Endothelial cell of umbilical vein (primary cell): Measurements from ENCODE around the gene ARSB. TPM values are rescaled to one million over a fixed set of nuclear protein-coding genes. Genes with fewer than 3 reads are reported as not detected.

ENCODE experiments used
- BruUV-seq: library from RNA; stranded (reverse); fragments of 400-500 nt; replicated peaks from 2 replicates; lab custom pipeline; 2021; lab: Mats Ljungman, UMichigan
- CTCF ChIA-PET: fragments of 300-600, 350-600 bp; sonication (Branson Sonifier 250); formaldehyde crosslinking; loops from one replicate; lab custom pipeline; 2021; ENCODE audit warnings: antibody characterized with exemption, inconsistent platforms; lab: Charles Lee
- POLR2A ChIA-PET: fragments of 300-600, 350-600 bp; sonication (Branson Sonifier 250); formaldehyde crosslinking; loops from one replicate; lab custom pipeline; 2021; ENCODE audit warnings: antibody characterized with exemption, inconsistent platforms; lab: Charles Lee
- DNase-seq: peaks from one replicate; pipeline ENCODE4 v3.0.0-alpha.2; 2011; ENCODE audit warnings: low read depth, low spot score
- FAIRE-seq: peaks from 2 replicates; lab custom pipeline; 2011; peaks lifted over from hg19 to GRCh38; lab: Jason Lieb, UNC
- H2AFZ ChIP-seq: 2 replicates; pipeline ENCODE4 v1.6.0; 2012; ENCODE audit warnings: low read depth, low read length, control low read depth, inconsistent platforms
- H3K27ac ChIP-seq: 2 replicates; pipeline ENCODE4 v1.5.1; 2011; ENCODE audit warnings: low read depth, mild to moderate bottlenecking, control low read depth, low read length, moderate library complexity; ENCODE audit not compliant: insufficient read depth
- H3K27me3 ChIP-seq, 2 experiments: 2 replicates each; pipeline versions ENCODE4 v1.6.0 to v1.6.1; 2011; ENCODE audit warnings: low read length in 2 of 2, mixed read lengths in 1 of 2; ENCODE audit not compliant: control insufficient read depth in 2 of 2, insufficient read depth in 2 of 2
- H3K36me3 ChIP-seq, 2 experiments: 2 replicates in 1 of 2; 3 replicates in 1 of 2; pipeline ENCODE4 v1.5.1; 2011; ENCODE audit warnings: low read length in 2 of 2, mild to moderate bottlenecking in 1 of 2, moderate library complexity in 1 of 2; ENCODE audit not compliant: control insufficient read depth in 2 of 2, insufficient read depth in 2 of 2; ENCODE audit errors: extremely low read depth in 1 of 2
- H3K4me1 ChIP-seq: 3 replicates; pipeline ENCODE4 v1.5.1; 2011; ENCODE audit warnings: mild to moderate bottlenecking, low read length; ENCODE audit not compliant: control insufficient read depth, insufficient read depth; ENCODE audit errors: extremely low read depth
- H3K4me2 ChIP-seq: 2 replicates; pipeline ENCODE4 v1.6.1; 2011; ENCODE audit warnings: low read length, control low read depth, mixed read lengths; ENCODE audit not compliant: insufficient read depth
- H3K4me3 ChIP-seq, 3 experiments: fragments of 200-600 bp in 1 of 3; sonication (generic), shearing (Covaris generic) in 1 of 3; replicated peaks in 1 of 3; 2 replicates each; pipeline ENCODE4 v1.5.1; 2011 to 2016; ENCODE audit warnings: control low read depth in 3 of 3, low read length in 3 of 3, mild to moderate bottlenecking in 2 of 3, inconsistent platforms in 1 of 3, low read depth in 1 of 3, moderate library complexity in 1 of 3; ENCODE audit not compliant: insufficient read depth in 1 of 3
- H3K79me2 ChIP-seq: 2 replicates; pipeline ENCODE4 v1.6.0; 2012; ENCODE audit warnings: low read length, inconsistent platforms; ENCODE audit not compliant: control insufficient read depth, insufficient read depth
- H3K9ac ChIP-seq: replicated peaks from 2 replicates; pipeline ENCODE3; 2011; ENCODE audit warnings: low read length, control low read depth; ENCODE audit not compliant: insufficient read depth; ENCODE audit errors: extremely low read depth
- H3K9me1 ChIP-seq: replicated peaks from 3 replicates; pipeline ENCODE4 v1.6.0; 2011; ENCODE audit warnings: mild to moderate bottlenecking, low read length; ENCODE audit not compliant: control insufficient read depth, insufficient read depth; ENCODE audit errors: extremely low read depth
- H3K9me3 ChIP-seq: replicated peaks from 2 replicates; pipeline ENCODE4 v1.5.1; 2012; ENCODE audit warnings: low read length, inconsistent platforms; ENCODE audit not compliant: control insufficient read depth, insufficient read depth
- H4K20me1 ChIP-seq: replicated peaks from 2 replicates; pipeline ENCODE3; 2011; ENCODE audit warnings: mild to moderate bottlenecking, low read length; ENCODE audit not compliant: control insufficient read depth, insufficient read depth; ENCODE audit errors: extremely low read depth
- EZH2 ChIP-seq: IDR thresholded peaks from 2 replicates; pipeline ENCODE4 v1.6.1; 2012; ENCODE audit warnings: borderline replicate concordance, low read depth, mild to moderate bottlenecking, moderate library complexity, low read length, inconsistent platforms; ENCODE audit not compliant: severe bottlenecking
- FOS ChIP-seq: IDR thresholded peaks from 2 replicates; pipeline ENCODE4 v1.6.1; 2011; ENCODE audit warnings: mild to moderate bottlenecking, low read length, moderate library complexity, borderline replicate concordance; ENCODE audit not compliant: insufficient read depth
- GATA2 ChIP-seq: IDR thresholded peaks from 2 replicates; pipeline ENCODE4 v1.7.0; 2011; ENCODE audit warnings: low read depth, mild to moderate bottlenecking, moderate library complexity, mixed read lengths, low read length; ENCODE audit not compliant: insufficient read length, insufficient read depth
- JUN ChIP-seq: IDR thresholded peaks from 2 replicates; pipeline ENCODE4 v1.6.1; 2011; ENCODE audit warnings: borderline replicate concordance, low read depth; ENCODE audit not compliant: insufficient read length, insufficient read depth
- MYC ChIP-seq: IDR thresholded peaks from one replicate; pipeline ENCODE4 v1.6.1; 2011; ENCODE audit warnings: mild to moderate bottlenecking, low read depth, low read length
- POLR2A ChIP-seq: IDR thresholded peaks from 2 replicates; pipeline ENCODE4 v1.6.1; 2012; ENCODE audit warnings: low read depth, mild to moderate bottlenecking, control low read depth, low read length
- POLR2AphosphoS5 ChIP-seq: IDR thresholded peaks from 2 replicates; pipeline ENCODE4 v1.6.1; 2012; ENCODE audit warnings: low read depth, mild to moderate bottlenecking, control low read depth, low read length, moderate library complexity; ENCODE audit not compliant: insufficient read depth
- dilution Hi-C: fragments of 300-500 bp; cut with MboI; formaldehyde crosslinking; loops from one replicate; pipeline ENCODE4 v1.15.0; 2019; ENCODE audit warnings: low sequenced_read_pairs; ENCODE audit not compliant: extremely low pct_ligation_motif_present
- intact Hi-C: fragments of 100-400 bp; cut with micrococcal nuclease; formaldehyde crosslinking; loops from one replicate; pipeline ENCODE4 v1.10.0; 2022
- polyA plus RNA-seq, 4 experiments: library from polyadenylated mRNA; depleted of rRNA in 3 of 4; stranded (reverse) in 3 of 4; unstranded in 1 of 4; fragments of >200 nt; gene quantifications; 2 replicates each; pipeline versions ENCODE4 v1.2.1 to v1.2.3, GENCODE V29; 2011 to 2012; ENCODE audit warnings: missing spikeins in 1 of 4
- total RNA-seq: library from RNA; stranded (reverse); gene quantifications from 2 replicates; pipeline ENCODE4 v1.2.3, GENCODE V29; 2021
- TF ChIP-seq, protein P1 (sequence below): IDR thresholded peaks from 2 replicates; pipeline ENCODE4 v1.6.1; 2011; ENCODE audit not compliant: insufficient read depth, insufficient read length
- TF ChIP-seq, protein P2 (sequence below), 2 donors: IDR thresholded peaks; 1 replicate in 1 of 2; 2 replicates in 1 of 2; pipeline ENCODE4 v1.5.1; 2011; ENCODE audit warnings: low read length in 2 of 2, mild to moderate bottlenecking in 2 of 2, moderate library complexity in 2 of 2, control low read depth in 1 of 2, inconsistent platforms in 1 of 2, low read depth in 1 of 2; ENCODE audit not compliant: insufficient read depth in 1 of 2; ENCODE audit errors: extremely low read depth in 1 of 2

The ARSB gene
- total and polyA plus RNA-seq, 2 donors (not counting 3 experiments of a cell fraction or from before 2014, with no cell fraction given) = 17.2 to 25.8 TPM

DNA sequence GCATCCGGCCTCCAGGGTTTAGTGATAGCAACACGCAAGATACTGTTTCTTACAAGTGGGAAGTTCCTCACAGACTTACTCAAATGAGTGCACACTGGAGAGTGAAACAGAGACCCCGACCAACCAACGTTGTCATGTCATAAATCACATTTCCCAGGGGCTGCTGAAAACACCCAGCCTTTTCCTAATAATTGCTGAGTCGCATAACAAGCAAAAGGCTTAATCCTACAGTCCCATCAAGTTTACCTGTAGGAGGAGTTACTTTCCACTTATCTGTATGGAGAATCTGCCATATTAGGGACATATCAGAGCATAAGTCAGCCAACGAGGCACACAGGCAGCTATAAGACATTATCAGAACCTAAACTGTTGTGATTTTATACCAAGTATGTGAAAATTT is 180.1 kb downstream of the ARSB start:
- no peak for TF ChIP-seq JUN
- TF ChIP-seq FOS = no peak
- TF ChIP-seq EZH2 = no peak
- TF ChIP-seq, protein P1, sequence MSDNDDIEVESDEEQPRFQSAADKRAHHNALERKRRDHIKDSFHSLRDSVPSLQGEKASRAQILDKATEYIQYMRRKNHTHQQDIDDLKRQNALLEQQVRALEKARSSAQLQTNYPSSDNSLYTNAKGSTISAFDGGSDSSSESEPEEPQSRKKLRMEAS = no peak
- TF ChIP-seq POLR2A = no peak
- TF ChIP-seq, protein P2, sequence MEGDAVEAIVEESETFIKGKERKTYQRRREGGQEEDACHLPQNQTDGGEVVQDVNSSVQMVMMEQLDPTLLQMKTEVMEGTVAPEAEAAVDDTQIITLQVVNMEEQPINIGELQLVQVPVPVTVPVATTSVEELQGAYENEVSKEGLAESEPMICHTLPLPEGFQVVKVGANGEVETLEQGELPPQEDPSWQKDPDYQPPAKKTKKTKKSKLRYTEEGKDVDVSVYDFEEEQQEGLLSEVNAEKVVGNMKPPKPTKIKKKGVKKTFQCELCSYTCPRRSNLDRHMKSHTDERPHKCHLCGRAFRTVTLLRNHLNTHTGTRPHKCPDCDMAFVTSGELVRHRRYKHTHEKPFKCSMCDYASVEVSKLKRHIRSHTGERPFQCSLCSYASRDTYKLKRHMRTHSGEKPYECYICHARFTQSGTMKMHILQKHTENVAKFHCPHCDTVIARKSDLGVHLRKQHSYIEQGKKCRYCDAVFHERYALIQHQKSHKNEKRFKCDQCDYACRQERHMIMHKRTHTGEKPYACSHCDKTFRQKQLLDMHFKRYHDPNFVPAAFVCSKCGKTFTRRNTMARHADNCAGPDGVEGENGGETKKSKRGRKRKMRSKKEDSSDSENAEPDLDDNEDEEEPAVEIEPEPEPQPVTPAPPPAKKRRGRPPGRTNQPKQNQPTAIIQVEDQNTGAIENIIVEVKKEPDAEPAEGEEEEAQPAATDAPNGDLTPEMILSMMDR (IDR thresholded peaks at IDR 0.05; ENCODE audit: extremely low read depth in 1 of 2, insufficient read depth in 1 of 2, low read depth in 1 of 2, low read length in 2 of 2) = no peak
- TF ChIP-seq GATA2 = no peak
- no peak for TF ChIP-seq MYC
- no peak for TF ChIP-seq POLR2AphosphoS5
- H3K4me2 ChIP-seq = no peak overlapping the region
- POLR2A ChIA-PET = no interaction called here
- H3K4me1 ChIP-seq = peaks cover 10% of the 10 kb centered on the region
- H3K27ac ChIP-seq = no peak overlapping the region
- DNase-seq (no peak), FAIRE-seq (no peak)
- no peaks in the 10 kb centered on the region for H3K9me1 ChIP-seq
- H3K9me3 ChIP-seq = no peaks in the 10 kb centered on the region
- H3K79me2 ChIP-seq = no peaks in the 10 kb centered on the region
- dilution Hi-C loops (no loop called here), intact Hi-C loops (no loop called here)
- H3K9ac ChIP-seq = no peak overlapping the region
- no peaks in the 10 kb centered on the region for H3K36me3 ChIP-seq
- no peak overlapping the region for H2AFZ ChIP-seq
- no peaks in the 10 kb centered on the region for H4K20me1 ChIP-seq
- no TSS peak for BruUV-seq
- no peak overlapping the region for H3K4me3 ChIP-seq
- CTCF ChIA-PET = no interaction called here
- H3K27me3 ChIP-seq = no peaks in the 10 kb centered on the region
